GM19099 (cell line): ENCODE measurements around the gene YBX2.

Source experiments
- POLR2A ChIP-seq: IDR thresholded peaks from 3 replicates; pipeline ENCODE4 v1.6.1; 2011; ENCODE audit warnings: low read depth; ENCODE audit not compliant: insufficient read length; ENCODE audit errors: extremely low read depth

The YBX2 gene

GRCh38 chr17:7238420-7239090 is 55.9 kb downstream of the YBX2 start:
- TF ChIP-seq POLR2A, result no peak
